ENCODE data around the gene SLC25A43. TPM values are rescaled to one million over a fixed set of nuclear protein-coding genes. Genes with fewer than 3 reads are reported as not detected.
A peak's percentile ranks its signal among the peaks of the same experiment; 100 is the strongest.
"Not testable (repeated sequence)": the region's sequence is repeated elsewhere in the genome, so short reads cannot be mapped to it uniquely, and the experiment has no call there.

The SLC25A43 gene
- total RNA-seq, 2 donors from 2014 or later, result 19.1 to 26.8 TPM

DNA sequence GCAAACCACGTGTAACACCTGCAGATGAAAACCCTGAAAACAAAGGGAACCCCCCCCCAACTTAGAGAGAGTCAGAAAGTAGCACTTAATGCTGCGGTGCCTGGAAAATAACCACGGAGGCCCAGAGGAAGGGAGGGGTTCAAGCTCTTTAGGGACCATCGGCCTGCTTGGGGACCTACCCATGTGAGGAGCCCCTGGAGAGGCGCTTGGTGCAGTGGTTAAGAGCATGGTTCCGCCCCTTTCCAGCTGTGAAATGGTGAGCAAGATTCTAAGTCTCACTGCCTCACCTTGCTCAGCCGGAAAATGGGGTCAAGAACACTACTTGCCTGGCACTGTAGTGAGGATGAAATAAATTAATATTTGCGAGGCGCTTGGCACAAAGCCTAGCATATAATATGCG is 82.9 kb downstream of the SLC25A43 start:
- Histone ChIP-seq H3K9me3 (no peaks in the 10 kb centered on the region), H3K4me1 (no peaks in the 10 kb centered on the region), H3K9ac (ENCODE audit: low read depth in 2 of 2, low read length in 2 of 2) (peak overlapping the region in 1 of 2 donors; percentile 56), H3K4me3 (peak overlapping the region; percentile 32), H3K27ac (peak overlapping the region; percentile 75), H3K27me3 (no peaks in the 10 kb centered on the region), H3K36me3 (no peaks in the 10 kb centered on the region)
- no peak for DNase-seq
- TF ChIP-seq, protein P1, sequence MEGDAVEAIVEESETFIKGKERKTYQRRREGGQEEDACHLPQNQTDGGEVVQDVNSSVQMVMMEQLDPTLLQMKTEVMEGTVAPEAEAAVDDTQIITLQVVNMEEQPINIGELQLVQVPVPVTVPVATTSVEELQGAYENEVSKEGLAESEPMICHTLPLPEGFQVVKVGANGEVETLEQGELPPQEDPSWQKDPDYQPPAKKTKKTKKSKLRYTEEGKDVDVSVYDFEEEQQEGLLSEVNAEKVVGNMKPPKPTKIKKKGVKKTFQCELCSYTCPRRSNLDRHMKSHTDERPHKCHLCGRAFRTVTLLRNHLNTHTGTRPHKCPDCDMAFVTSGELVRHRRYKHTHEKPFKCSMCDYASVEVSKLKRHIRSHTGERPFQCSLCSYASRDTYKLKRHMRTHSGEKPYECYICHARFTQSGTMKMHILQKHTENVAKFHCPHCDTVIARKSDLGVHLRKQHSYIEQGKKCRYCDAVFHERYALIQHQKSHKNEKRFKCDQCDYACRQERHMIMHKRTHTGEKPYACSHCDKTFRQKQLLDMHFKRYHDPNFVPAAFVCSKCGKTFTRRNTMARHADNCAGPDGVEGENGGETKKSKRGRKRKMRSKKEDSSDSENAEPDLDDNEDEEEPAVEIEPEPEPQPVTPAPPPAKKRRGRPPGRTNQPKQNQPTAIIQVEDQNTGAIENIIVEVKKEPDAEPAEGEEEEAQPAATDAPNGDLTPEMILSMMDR (IDR thresholded peaks at IDR 0.05), result no peak
- intact Hi-C loops (cut with DNase I), result no loop called here

DNA sequence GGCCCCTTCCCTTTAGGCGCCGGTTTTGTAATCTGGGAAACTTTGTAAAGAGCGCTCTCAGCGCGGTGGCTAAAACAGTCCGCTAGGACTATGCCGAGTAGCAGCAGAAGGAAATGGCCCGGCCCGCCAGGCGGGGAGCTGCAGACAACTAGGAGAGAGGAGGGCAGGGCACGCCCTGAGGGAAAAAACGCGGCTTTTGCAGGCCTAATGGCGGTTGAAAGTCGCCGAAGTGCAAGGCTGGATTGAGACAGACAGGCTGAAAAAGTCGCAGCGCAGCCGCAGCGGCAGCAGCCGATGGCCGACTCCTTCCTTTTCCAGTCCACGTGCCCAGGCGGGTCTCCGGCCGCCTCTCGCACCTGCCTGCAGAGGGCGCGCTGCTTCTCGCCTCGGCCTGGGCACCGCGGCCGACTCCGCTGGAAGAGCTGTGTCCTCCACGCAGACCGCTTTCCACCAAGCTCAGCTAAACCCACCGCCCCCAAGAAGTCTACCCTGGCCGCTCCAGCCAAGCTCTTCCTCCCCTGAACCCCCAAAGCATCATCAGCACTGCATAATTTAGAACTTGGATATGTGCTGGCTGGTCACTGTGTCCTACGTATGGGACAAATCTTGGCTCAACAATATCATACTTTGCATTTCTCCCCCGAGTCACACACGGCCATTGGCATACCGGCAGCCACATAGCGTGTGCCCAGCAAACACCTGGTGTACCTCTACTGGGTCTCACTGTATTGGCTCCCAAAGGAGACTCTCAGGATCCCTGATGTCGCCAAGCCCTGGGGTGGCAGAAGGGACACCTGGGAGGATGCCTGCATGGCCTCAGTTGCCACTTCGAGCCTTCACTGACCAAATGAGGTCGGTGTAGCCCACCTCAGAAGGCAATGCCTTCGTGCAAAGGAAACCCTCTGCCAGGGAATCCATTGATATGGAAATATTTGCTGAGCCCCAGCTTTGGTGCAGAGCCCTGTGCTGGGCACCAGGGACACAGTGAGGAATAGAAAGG is 83.6 kb downstream of the SLC25A43 start:
- H3K4me3 ChIP-seq, result peak overlapping the region; percentile 32
- H3K9me3 ChIP-seq, result no peaks in the 10 kb centered on the region
- H3K27me3 ChIP-seq, result no peaks in the 10 kb centered on the region
- peak; percentile 72 for DNase-seq
- no peaks in the 10 kb centered on the region for H3K36me3 ChIP-seq
- TF ChIP-seq, protein P1 (IDR thresholded peaks at IDR 0.05), result peak; percentile 75
- intact Hi-C loops (cut with DNase I), result no loop called here
- peak overlapping the region; percentile 75 for H3K27ac ChIP-seq
- H3K9ac ChIP-seq (ENCODE audit: low read depth in 2 of 2, low read length in 2 of 2), result peak overlapping the region in 1 of 2 donors; percentile 56
- H3K4me1 ChIP-seq, result no peaks in the 10 kb centered on the region

DNA sequence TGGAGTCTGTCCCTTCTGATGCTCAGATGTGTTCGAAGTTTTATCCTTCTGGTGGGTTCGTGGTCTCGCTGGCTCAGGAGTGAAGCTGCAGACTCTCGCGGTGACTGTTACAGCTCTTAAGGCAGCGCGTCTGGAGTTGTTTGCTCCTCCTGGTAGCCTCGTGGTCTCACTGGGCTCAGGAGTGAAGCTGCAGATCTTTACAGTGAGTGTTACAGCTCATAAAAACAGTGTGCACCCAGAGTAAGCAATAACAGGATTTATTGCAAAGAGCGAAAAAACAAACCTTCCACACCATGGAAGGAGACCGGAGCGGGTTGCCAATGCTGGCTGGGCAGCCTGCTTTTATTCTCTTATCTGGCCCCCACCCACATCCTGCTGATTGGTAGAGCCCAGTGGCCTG is 87.6 kb downstream of the SLC25A43 start:
- no peak for DNase-seq
- H3K9ac ChIP-seq (ENCODE audit: low read depth in 2 of 2, low read length in 2 of 2), result no peak overlapping the region
- H3K4me1 ChIP-seq, result no peaks in the 10 kb centered on the region
- TF ChIP-seq, protein P1 (IDR thresholded peaks at IDR 0.05), result no peak
- no peaks in the 10 kb centered on the region for H3K9me3 ChIP-seq
- intact Hi-C loops (cut with DNase I), result no loop called here
- H3K27ac ChIP-seq, result no peak overlapping the region
- H3K4me3 ChIP-seq, result no peak overlapping the region
- no peaks in the 10 kb centered on the region for H3K27me3 ChIP-seq
- H3K36me3 ChIP-seq, result no peaks in the 10 kb centered on the region

DNA sequence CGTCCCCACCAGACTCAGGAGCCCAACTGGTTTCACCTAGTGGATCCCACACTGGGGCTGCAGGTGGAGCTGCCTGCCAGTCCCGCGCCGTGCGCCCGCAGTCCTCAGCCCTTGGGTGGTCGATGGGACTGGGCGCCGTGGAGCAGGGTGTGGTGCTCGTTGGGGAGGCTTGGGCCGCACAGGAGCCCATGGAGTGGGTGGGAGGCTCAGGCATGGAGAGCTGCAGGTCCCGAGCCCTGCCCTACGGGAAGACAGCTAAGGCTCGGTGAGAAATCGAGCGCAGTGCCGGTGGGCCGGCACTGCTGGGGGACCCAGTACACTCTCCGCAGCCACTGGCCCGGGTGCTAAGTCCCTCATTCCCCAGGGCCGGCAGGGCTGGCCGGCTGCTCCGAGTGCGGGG is 88.6 kb downstream of the SLC25A43 start:
- H3K27ac ChIP-seq; H3K4me3 ChIP-seq; intact Hi-C loops (cut with DNase I); H3K9ac ChIP-seq (ENCODE audit: low read depth in 2 of 2, low read length in 2 of 2); H3K4me1 ChIP-seq; H3K9me3 ChIP-seq; DNase-seq; H3K36me3 ChIP-seq; H3K27me3 ChIP-seq: not testable (repeated sequence)

DNA sequence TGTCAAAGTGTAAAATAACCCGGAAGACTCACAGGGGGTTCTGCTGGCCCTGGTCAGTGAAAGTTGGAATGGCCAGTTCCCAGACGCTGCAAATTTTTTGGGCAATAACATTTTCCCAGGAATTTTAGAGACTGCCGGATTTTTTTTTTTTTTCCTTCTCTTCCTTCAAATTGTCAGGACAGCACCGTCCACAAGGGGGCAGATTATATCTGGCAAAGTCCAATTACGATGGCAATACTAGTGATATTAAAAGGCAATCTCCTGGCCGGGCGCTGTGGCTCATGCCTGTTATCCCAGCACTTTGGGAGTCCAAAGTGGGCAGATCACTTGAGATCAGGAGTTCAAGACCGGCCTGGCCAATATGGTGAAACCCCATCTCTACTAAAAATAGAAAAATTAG is 89.6 kb downstream of the SLC25A43 start:
- H3K27ac ChIP-seq, result no peak overlapping the region
- H3K9me3 ChIP-seq, result no peaks in the 10 kb centered on the region
- no peaks in the 10 kb centered on the region for H3K4me1 ChIP-seq
- H3K36me3 ChIP-seq, result no peaks in the 10 kb centered on the region
- DNase-seq, result peak; percentile 78
- intact Hi-C loops (cut with DNase I), result no loop called here
- no peaks in the 10 kb centered on the region for H3K27me3 ChIP-seq
- TF ChIP-seq, protein P1 (IDR thresholded peaks at IDR 0.05), result peak; percentile 49
- no peak overlapping the region for H3K9ac ChIP-seq (ENCODE audit: low read depth in 2 of 2, low read length in 2 of 2)
- no peak overlapping the region for H3K4me3 ChIP-seq
